GM19099 (cell line): ENCODE results near the gene SS18L1.

Source experiments
- POLR2A ChIP-seq: IDR thresholded peaks from 3 replicates; pipeline ENCODE4 v1.6.1; 2011; ENCODE audit warnings: low read depth; ENCODE audit not compliant: insufficient read length; ENCODE audit errors: extremely low read depth

SS18L1 gene

GRCh38 chr20:62165762-62166399 lies 22.3 kb downstream of the SS18L1 start:
- no peak for TF ChIP-seq POLR2A

DNA sequence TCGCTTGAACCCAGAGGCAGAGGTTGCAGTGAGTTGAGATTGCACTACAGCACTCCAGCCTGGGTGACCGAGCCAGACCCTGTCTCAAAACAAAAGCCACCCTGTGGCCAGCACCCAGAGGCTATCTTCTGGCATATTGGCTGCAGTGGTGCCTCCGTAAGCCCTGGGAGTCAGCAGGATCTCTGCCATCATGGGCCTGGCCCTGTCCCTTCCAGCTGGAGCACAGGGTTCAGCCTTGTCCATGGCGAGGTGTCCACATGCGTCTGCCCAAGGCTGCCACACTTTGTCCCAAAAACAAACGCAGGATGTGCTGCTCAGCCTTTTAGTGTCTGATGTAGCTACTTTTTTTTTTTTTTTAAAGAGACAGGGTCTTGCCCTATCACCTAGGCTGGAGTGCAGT lies 23.9 kb downstream of the SS18L1 start:
- no peak for TF ChIP-seq POLR2A

GRCh38 chr20:62168061-62168460 lies 24.5 kb downstream of the SS18L1 start:
- no peak for TF ChIP-seq POLR2A

DNA sequence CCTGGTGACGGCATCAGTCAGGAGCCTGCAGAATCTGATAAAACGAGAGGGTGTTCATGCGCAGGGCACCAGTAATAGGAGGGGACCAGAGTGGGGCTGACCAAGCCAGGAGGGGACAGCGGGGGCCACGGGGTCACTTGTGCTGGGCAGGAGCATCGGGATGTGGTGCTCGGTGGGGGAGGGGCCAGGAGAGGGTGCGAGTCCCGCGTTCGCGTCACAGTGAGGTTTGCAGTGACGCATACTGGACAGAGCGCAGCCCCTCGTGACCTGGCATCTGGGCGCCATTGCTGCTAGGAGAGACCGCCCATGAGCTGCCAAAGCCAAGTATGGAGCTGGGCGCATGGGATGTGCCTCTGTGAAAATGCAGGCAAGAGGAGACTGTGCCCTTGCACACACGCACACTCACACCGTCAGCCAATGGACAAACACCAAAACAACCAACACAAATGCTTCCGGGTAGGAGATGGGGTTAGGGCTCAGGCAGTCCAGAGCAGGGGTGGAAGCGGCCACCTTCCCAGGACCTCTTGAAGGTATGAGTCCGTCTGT lies 25.4 kb downstream of the SS18L1 start:
- no peak for TF ChIP-seq POLR2A

- no peak for TF ChIP-seq POLR2A
These were observed 27.0 kb downstream of the SS18L1 start for GRCh38 chr20:62170536-62170935.

DNA sequence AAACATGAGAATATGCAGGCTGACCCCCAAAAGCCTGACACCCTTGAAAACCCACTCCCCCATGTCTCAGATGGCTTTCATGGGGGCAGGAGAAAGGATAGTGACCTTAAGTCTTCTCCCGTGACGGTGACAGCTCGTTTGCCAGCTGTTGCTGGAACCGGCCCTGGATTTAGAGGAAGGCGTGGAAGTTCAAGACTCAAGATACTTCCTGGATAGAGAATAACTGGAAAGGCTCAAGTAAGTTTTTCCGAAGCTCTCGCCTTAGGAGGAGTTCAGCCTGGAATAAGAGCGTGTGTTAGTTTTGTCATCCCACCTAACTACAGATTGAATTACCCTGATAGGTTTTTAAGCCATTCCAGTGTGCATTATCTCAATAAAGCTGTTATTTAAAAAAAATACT lies 27.7 kb downstream of the SS18L1 start:
- no peak for TF ChIP-seq POLR2A

- TF ChIP-seq POLR2A, result no peak
These were observed 29.1 kb downstream of the SS18L1 start for GRCh38 chr20:62172666-62173065.

- TF ChIP-seq POLR2A, result no peak
These were observed 30.6 kb downstream of the SS18L1 start for GRCh38 chr20:62174021-62174804.

DNA sequence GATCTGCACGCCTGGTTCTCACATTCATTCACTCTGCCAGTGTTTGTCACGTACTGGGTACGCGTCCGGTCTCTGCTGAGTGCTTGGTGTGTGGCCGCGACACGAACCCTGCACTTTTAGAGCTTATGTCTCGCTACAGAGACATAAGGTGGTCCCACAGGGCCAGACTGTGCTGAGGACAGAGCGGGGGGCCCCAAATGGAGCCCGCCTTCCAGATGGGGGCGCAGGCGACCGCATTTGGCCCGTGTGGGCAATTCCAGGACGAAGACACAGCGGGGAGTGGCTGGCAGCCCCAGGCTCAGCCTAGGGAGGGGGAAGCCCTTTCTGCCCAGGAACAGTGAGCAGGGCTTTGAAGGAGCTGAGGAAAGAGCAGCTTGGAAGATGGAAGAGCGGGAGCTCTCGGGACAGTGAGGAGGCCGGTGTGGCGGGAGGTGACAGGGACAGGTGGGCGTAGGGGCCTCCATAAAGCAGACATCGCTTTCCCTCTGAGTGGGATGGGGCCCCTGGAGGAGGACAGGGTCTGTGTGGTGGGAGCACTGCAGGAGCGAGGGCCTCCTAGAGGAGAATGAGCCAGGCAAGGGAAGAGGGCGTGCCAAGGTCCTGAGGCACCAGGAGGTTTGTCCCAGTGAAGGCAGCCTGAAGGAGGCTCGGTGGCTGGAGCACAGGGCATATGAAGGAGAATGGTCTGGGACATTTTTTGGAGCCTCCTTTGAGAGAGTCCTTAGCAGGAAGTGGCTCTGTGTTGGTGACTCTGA lies 31.5 kb downstream of the SS18L1 start:
- no peak for TF ChIP-seq POLR2A

- no peak for TF ChIP-seq POLR2A
These were observed 32.1 kb downstream of the SS18L1 start for GRCh38 chr20:62175711-62176110.

GRCh38 chr20:62176866-62177265 lies 33.3 kb downstream of the SS18L1 start:
- no peak for TF ChIP-seq POLR2A

- no peak for TF ChIP-seq POLR2A
These were observed 33.7 kb downstream of the SS18L1 start for GRCh38 chr20:62177307-62177706.

- no peak for TF ChIP-seq POLR2A
These were observed 35.0 kb downstream of the SS18L1 start for GRCh38 chr20:62178316-62179161.

DNA sequence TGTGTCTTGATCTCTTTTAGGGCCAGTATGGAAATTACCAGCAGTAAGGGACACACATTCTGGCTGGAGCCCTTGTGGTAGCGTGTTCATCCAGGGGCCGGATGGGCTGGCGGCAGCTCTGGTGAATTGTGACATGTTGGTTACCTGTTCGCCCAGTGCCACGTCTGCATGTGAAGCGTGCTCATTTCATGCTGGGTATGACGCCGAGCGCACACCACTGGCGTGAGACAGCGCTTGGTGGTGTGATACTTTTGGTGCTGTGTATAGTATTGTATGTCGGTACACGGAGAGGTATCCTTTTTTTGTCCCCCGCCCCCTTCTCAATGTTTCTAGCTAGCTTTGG lies 35.6 kb downstream of the SS18L1 start:
- no peak for TF ChIP-seq POLR2A

GRCh38 chr20:62181808-62182207 lies 38.2 kb downstream of the SS18L1 start:
- TF ChIP-seq POLR2A, result no peak
